ENCODE data around the gene SMIM35. TPM values are rescaled to one million over a fixed set of nuclear protein-coding genes. Genes with fewer than 3 reads are reported as not detected.
"Not testable (repeated sequence)": the region's sequence is repeated elsewhere in the genome, so short reads cannot be mapped to it uniquely, and the experiment has no call there.

Gene SMIM35
- total RNA-seq, 1 experiment from 2014 or later = not detected

GRCh38 chr11:118080296-118080695 lies 6.5 kb downstream of the SMIM35 start:
- DNase-seq (ENCODE audit: low spot score) = no peak

- no peak for DNase-seq (ENCODE audit: low spot score)
Observed at GRCh38 chr11:118079491-118079890, 7.3 kb downstream of the SMIM35 start.

- no peak for DNase-seq (ENCODE audit: low spot score)
Observed at GRCh38 chr11:118078911-118079411, 7.8 kb downstream of the SMIM35 start.

GRCh38 chr11:118076754-118077281 lies 9.9 kb downstream of the SMIM35 start, which contains the start of gene TMPRSS4:
Gene TMPRSS4, plus strand, starts transcription at chr11:118077078. Its CDS starts 225 bp downstream, at chr11:118077303.
- DNase-seq (ENCODE audit: low spot score) = no peak

- DNase-seq (ENCODE audit: low spot score) = no peak
Observed at GRCh38 chr11:118074785-118075184, 12.0 kb downstream of the SMIM35 start.

- DNase-seq (ENCODE audit: low spot score) = no peak
Observed at GRCh38 chr11:118074091-118074685, 12.6 kb downstream of the SMIM35 start.

- DNase-seq (ENCODE audit: low spot score) = no peak
Observed at GRCh38 chr11:118073554-118073953, 13.2 kb downstream of the SMIM35 start.

- DNase-seq (ENCODE audit: low spot score) = no peak
Observed at GRCh38 chr11:118071416-118072030, 15.2 kb downstream of the SMIM35 start.

- DNase-seq (ENCODE audit: low spot score) = no peak
Observed at GRCh38 chr11:118068945-118069612, 17.7 kb downstream of the SMIM35 start.

GRCh38 chr11:118068206-118068944 lies 18.4 kb downstream of the SMIM35 start:
- DNase-seq (ENCODE audit: low spot score) = no peak

- DNase-seq (ENCODE audit: low spot score) = no peak
Observed at GRCh38 chr11:118067006-118067405, 19.8 kb downstream of the SMIM35 start.

- no peak for DNase-seq (ENCODE audit: low spot score)
Observed at GRCh38 chr11:118065384-118065783, 21.4 kb downstream of the SMIM35 start.

- no peak for DNase-seq (ENCODE audit: low spot score)
Observed at GRCh38 chr11:118064956-118065355, 21.8 kb downstream of the SMIM35 start.

- not testable (repeated sequence) for DNase-seq (ENCODE audit: low spot score)
Observed at GRCh38 chr11:118062631-118063030, 24.1 kb downstream of the SMIM35 start.

- not testable (repeated sequence) for DNase-seq (ENCODE audit: low spot score)
Observed at GRCh38 chr11:118062181-118062580, 24.6 kb downstream of the SMIM35 start.

GRCh38 chr11:118061586-118062125 lies 25.1 kb downstream of the SMIM35 start:
- DNase-seq (ENCODE audit: low spot score) = no peak

- DNase-seq (ENCODE audit: low spot score) = no peak
Observed at GRCh38 chr11:118060869-118061268, 25.9 kb downstream of the SMIM35 start.

GRCh38 chr11:118060081-118060661 lies 26.6 kb downstream of the SMIM35 start:
- DNase-seq (ENCODE audit: low spot score) = no peak

GRCh38 chr11:118059246-118059940 lies 27.4 kb downstream of the SMIM35 start:
- no peak for DNase-seq (ENCODE audit: low spot score)

Measured in A172 (cell line).